Natural killer cell treated with Interleukin-12 subunit alpha and Interleukin-12 subunit beta and Interleukin-15 and Interleukin-18, amount 100 ng/mL, for 72 hours (primary cell): ENCODE results near the gene TANC2. TPM values are rescaled to one million over a fixed set of nuclear protein-coding genes. Genes with fewer than 3 reads are reported as not detected.
A peak's percentile ranks its signal among the peaks of the same experiment; 100 is the strongest.

ENCODE experiments used
- ATAC-seq, 2 donors: fragments of 150-1000 bp; cut with Tn5 transposase in 1 of 2; sonication (Bioruptor Pico), chemical (Tn5 transposase) in 1 of 2; 2 replicates each; pipeline ENCODE4 v1.10.0; 2021
- DNase-seq: peaks from one replicate; pipeline ENCODE4 v3.0.0; 2022; ENCODE audit warnings: low spot score
- H3K27ac Mint-ChIP-seq, 2 donors: 1 replicate in 1 of 2; 2 replicates in 1 of 2; pipeline ENCODE4 v1.8.0; 2022; ENCODE audit warnings: mixed read lengths in 2 of 2, mild to moderate bottlenecking in 1 of 2, moderate library complexity in 1 of 2
- H3K27me3 Mint-ChIP-seq, 2 donors: 1 replicate in 1 of 2; 2 replicates in 1 of 2; pipeline ENCODE4 v1.8.0; 2022; ENCODE audit warnings: mixed read lengths in 2 of 2
- H3K36me3 Mint-ChIP-seq: one replicate; pipeline ENCODE4 v1.8.0; 2022; ENCODE audit warnings: mixed read lengths
- H3K4me1 Mint-ChIP-seq, 2 donors: 1 replicate in 1 of 2; 2 replicates in 1 of 2; pipeline ENCODE4 v1.8.0; 2022; ENCODE audit warnings: low read depth in 2 of 2, mixed read lengths in 2 of 2, mild to moderate bottlenecking in 1 of 2
- H3K4me3 Mint-ChIP-seq: one replicate; pipeline ENCODE4 v1.8.0; 2022; ENCODE audit warnings: mixed read lengths
- H3K9me3 Mint-ChIP-seq: 2 replicates; pipeline ENCODE4 v1.8.0; 2022; ENCODE audit warnings: mixed read lengths
- total RNA-seq, 2 donors: library from RNA; stranded (reverse); gene quantifications; one replicate each; pipeline ENCODE4 v1.2.3, GENCODE V29; 2022

TANC2 gene
- total RNA-seq, 2 donors from 2014 or later, result 8.8 to 17.4 TPM

- no peak for ATAC-seq
- Mint-ChIP-seq H3K4me1 (peaks cover 6 to 22% of the 10 kb centered on the region in 2 donors), H3K27me3 (no peaks in the 10 kb centered on the region)
Observed at GRCh38 chr17:62998665-62999393, 32.8 kb downstream of the TANC2 start.

GRCh38 chr17:62999736-63000135 is 33.7 kb downstream of the TANC2 start:
- no peak for DNase-seq
- no peak for ATAC-seq
- no peaks in the 10 kb centered on the region for H3K9me3 Mint-ChIP-seq
- no peaks in the 10 kb centered on the region for H3K27me3 Mint-ChIP-seq
- H3K4me3 Mint-ChIP-seq, result no peak overlapping the region
- H3K27ac Mint-ChIP-seq, result no peak overlapping the region
- H3K4me1 Mint-ChIP-seq, result peaks cover 8 to 22% of the 10 kb centered on the region in 2 donors
- H3K36me3 Mint-ChIP-seq, result no peaks in the 10 kb centered on the region

More at GRCh38 chr17:62998665-62999393, 32.8 kb downstream of the TANC2 start:
- Mint-ChIP-seq H3K27ac (no peak overlapping the region), H3K9me3 (no peaks in the 10 kb centered on the region), H3K4me3 (no peak overlapping the region), H3K36me3 (no peaks in the 10 kb centered on the region)
- DNase-seq, result no peak

GRCh38 chr17:63001689-63002394 is 35.8 kb downstream of the TANC2 start:
- H3K27me3 Mint-ChIP-seq, result no peaks in the 10 kb centered on the region
- H3K36me3 Mint-ChIP-seq, result no peaks in the 10 kb centered on the region
- DNase-seq (no peak), ATAC-seq (no peak)
- no peaks in the 10 kb centered on the region for H3K9me3 Mint-ChIP-seq
- H3K4me1 Mint-ChIP-seq, result peaks cover 8% of the 10 kb centered on the region in 2 donors
- peak overlapping the region in 1 of 2 donors; percentile 29 for H3K27ac Mint-ChIP-seq
- H3K4me3 Mint-ChIP-seq, result no peak overlapping the region

- no peak for DNase-seq
- Mint-ChIP-seq H3K27me3 (no peaks in the 10 kb centered on the region), H3K36me3 (no peaks in the 10 kb centered on the region), H3K9me3 (no peaks in the 10 kb centered on the region), H3K27ac (no peak overlapping the region), H3K4me1 (peaks cover 8% of the 10 kb centered on the region in 2 donors), H3K4me3 (no peak overlapping the region)
- ATAC-seq, result no peak
Observed at GRCh38 chr17:63002625-63003024, 36.6 kb downstream of the TANC2 start.

- DNase-seq (no peak), ATAC-seq (no peak)
- Mint-ChIP-seq H3K4me3 (no peak overlapping the region), H3K4me1 (peaks cover 4 to 5% of the 10 kb centered on the region in 2 donors), H3K9me3 (no peaks in the 10 kb centered on the region), H3K27ac (no peak overlapping the region), H3K36me3 (no peaks in the 10 kb centered on the region), H3K27me3 (no peaks in the 10 kb centered on the region)
Observed at GRCh38 chr17:63015824-63016223, 49.8 kb downstream of the TANC2 start.

Other genes starting within 250 kb of the TANC2 start
- gene MARCHF10, start 157.9 kb upstream of the TANC2 start, total RNA-seq, result not detected